HEK293 (cell line): ENCODE measurements around the gene PACSIN2.
A peak's percentile ranks its signal among the peaks of the same experiment; 100 is the strongest.

Experiments used
- CTCF ChIA-PET: fragments of 350-600 bp; formaldehyde crosslinking; extraction: SDS; loops from one replicate; lab custom pipeline; 2021; ENCODE audit warnings: antibody characterized with exemption; lab: Yijun Ruan, JAX
- POLR2A ChIA-PET: fragments of 300-600 bp; formaldehyde crosslinking; extraction: SDS; loops from one replicate; lab custom pipeline; 2020; ENCODE audit warnings: antibody characterized with exemption, inconsistent platforms; lab: Yijun Ruan, JAX
- H3K27ac ChIP-seq: fragments of 200-500 bp; sonication (Bioruptor generic); 2 replicates; pipeline ENCODE4 v1.5.1; 2014; ENCODE audit warnings: low read depth, low read length, control low read depth, inconsistent platforms; ENCODE audit errors: extremely low read depth
- H3K36me3 ChIP-seq, 2 experiments: fragments of 200-500 bp in 1 of 2; sonication (Bioruptor generic) in 1 of 2; 1 replicate in 1 of 2; 2 replicates in 1 of 2; pipeline ENCODE4 v1.5.1; 2014 to 2017; ENCODE audit warnings: inconsistent platforms in 2 of 2, low read length in 2 of 2; ENCODE audit not compliant: control insufficient read depth in 2 of 2, insufficient read depth in 1 of 2
- H3K4me1 ChIP-seq: fragments of 200-500 bp; sonication (Bioruptor generic); 2 replicates; pipeline ENCODE4 v1.5.1; 2014; ENCODE audit warnings: mild to moderate bottlenecking, low read length, inconsistent platforms; ENCODE audit not compliant: control insufficient read depth, insufficient read depth
- H3K4me3 ChIP-seq: 2 replicates; pipeline ENCODE4 v1.5.1; 2011; ENCODE audit warnings: low read depth, mild to moderate bottlenecking, control low read depth, low read length, moderate library complexity
- H3K9me3 ChIP-seq: fragments of 200-500 bp; sonication (Bioruptor generic); 2 replicates; pipeline ENCODE4 v1.5.1; 2014; ENCODE audit warnings: low read depth, low read length, inconsistent platforms; ENCODE audit not compliant: control insufficient read depth, insufficient read depth
- CTCF ChIP-seq: fragments of 450-650 bp; formaldehyde crosslinking; IDR thresholded peaks from 2 replicates; pipeline ENCODE4 v1.5.1; 2016; ENCODE audit warnings: missing biosample characterization, missing genetic modification characterization
- EGR2 ChIP-seq: fragments of 450-650 bp; formaldehyde crosslinking; IDR thresholded peaks from 2 replicates; pipeline ENCODE4 v1.5.1; 2016; ENCODE audit warnings: low read depth, missing biosample characterization, missing genetic modification characterization
- GLIS2 ChIP-seq: fragments of 450-650 bp; formaldehyde crosslinking; IDR thresholded peaks from 2 replicates; pipeline ENCODE4 v1.5.1; 2016; ENCODE audit warnings: missing biosample characterization, missing genetic modification characterization
- HOXD13 ChIP-seq: sonication (generic); formaldehyde crosslinking; IDR thresholded peaks from 2 replicates; pipeline ENCODE4 v1.8.0; 2022; ENCODE audit warnings: missing genetic modification reagents, borderline replicate concordance
- KLF17 ChIP-seq: fragments of 450-650 bp; formaldehyde crosslinking; IDR thresholded peaks from 2 replicates; pipeline ENCODE4 v1.5.1; 2016; ENCODE audit warnings: missing biosample characterization, missing genetic modification characterization
- SCRT2 ChIP-seq: fragments of 450-650 bp; formaldehyde crosslinking; IDR thresholded peaks from 2 replicates; pipeline ENCODE4 v1.5.1; 2016; ENCODE audit warnings: missing biosample characterization, missing genetic modification characterization
- SP7 ChIP-seq: fragments of 450-650 bp; formaldehyde crosslinking; IDR thresholded peaks from 2 replicates; pipeline ENCODE4 v1.5.1; 2016; ENCODE audit warnings: missing biosample characterization, missing genetic modification characterization
- ZIC2 ChIP-seq: fragments of 450-650 bp; formaldehyde crosslinking; IDR thresholded peaks from 2 replicates; pipeline ENCODE4 v1.5.1; 2016; ENCODE audit warnings: missing biosample characterization, missing genetic modification characterization
- ZNF148 ChIP-seq: fragments of 450-650 bp; formaldehyde crosslinking; IDR thresholded peaks from 2 replicates; pipeline ENCODE4 v1.5.0; 2017; ENCODE audit warnings: missing biosample characterization, missing genetic modification characterization, borderline replicate concordance
- ZNF24 ChIP-seq: fragments of 450-650 bp; formaldehyde crosslinking; IDR thresholded peaks from 2 replicates; pipeline ENCODE4 v1.5.1; 2016; ENCODE audit warnings: missing biosample characterization, missing genetic modification characterization
- ZNF324 ChIP-seq: fragments of 450-650 bp; formaldehyde crosslinking; IDR thresholded peaks from 2 replicates; pipeline ENCODE4 v1.5.1; 2016; ENCODE audit warnings: missing biosample characterization, missing genetic modification characterization
- ZNF398 ChIP-seq: fragments of 450-650 bp; formaldehyde crosslinking; IDR thresholded peaks from 2 replicates; pipeline ENCODE4 v1.5.1; 2017; ENCODE audit warnings: missing biosample characterization, missing genetic modification characterization
- ZNF549 ChIP-seq: fragments of 450-650 bp; IDR thresholded peaks from 2 replicates; pipeline ENCODE4 v1.5.1; 2018; ENCODE audit warnings: missing biosample characterization, missing genetic modification characterization, mild to moderate bottlenecking, inconsistent platforms, moderate library complexity
- ZNF610 ChIP-seq: fragments of 450-650 bp; formaldehyde crosslinking; IDR thresholded peaks from 2 replicates; pipeline ENCODE4 v1.5.1; 2016; ENCODE audit warnings: missing biosample characterization, missing genetic modification characterization, borderline replicate concordance
- ZNF623 ChIP-seq: fragments of 450-650 bp; formaldehyde crosslinking; IDR thresholded peaks from 2 replicates; pipeline ENCODE4 v1.5.1; 2016; ENCODE audit warnings: missing biosample characterization, missing genetic modification characterization
- ZNF768 ChIP-seq: fragments of 450-650 bp; formaldehyde crosslinking; IDR thresholded peaks from 2 replicates; pipeline ENCODE4 v1.5.1; 2018; ENCODE audit warnings: missing biosample characterization, mild to moderate bottlenecking, missing genetic modification characterization
- ZNF792 ChIP-seq: fragments of 450-650 bp; formaldehyde crosslinking; IDR thresholded peaks from 2 replicates; pipeline ENCODE4 v1.5.1; 2016; ENCODE audit warnings: missing biosample characterization, missing genetic modification characterization
- ZSCAN5A ChIP-seq: fragments of 450-650 bp; formaldehyde crosslinking; IDR thresholded peaks from 2 replicates; pipeline ENCODE4 v1.5.1; 2016; ENCODE audit warnings: missing biosample characterization, missing genetic modification characterization

PACSIN2 gene

GRCh38 chr22:43011079-43011478 is 3.9 kb downstream of the PACSIN2 start:
- ChIA-PET POLR2A (no interaction called here), CTCF (interaction anchor here (1.2 to 1.6 kb wide), 2 partner anchors 20 to 217 kb away, joined by 3 to 5 read pairs; no protein-coding TSS in a partner anchor)
- no peak overlapping the region for H3K27ac ChIP-seq
- no peaks in the 10 kb centered on the region for H3K9me3 ChIP-seq
- peaks cover 11% of the 10 kb centered on the region for H3K4me1 ChIP-seq
- TF ChIP-seq CTCF (no peak), SCRT2 (tag by site-specific recombination) (peak; percentile 52; the same call in 1 of the 2 replicates)
- no peak overlapping the region for H3K4me3 ChIP-seq
- H3K36me3 ChIP-seq, result no peaks in the 10 kb centered on the region

GRCh38 chr22:43009444-43009843 is 5.5 kb downstream of the PACSIN2 start:
- POLR2A ChIA-PET, result no interaction called here
- TF ChIP-seq ZIC2 (no peak), ZNF324 (tag by site-specific recombination) (no peak), SP7 (tag by site-specific recombination) (no peak), ZNF768 (tag by site-specific recombination) (no peak), ZNF610 (tag by site-specific recombination) (no peak), ZNF792 (no peak), KLF17 (tag by site-specific recombination) (no peak), ZNF549 (no peak), HOXD13 (CRISPR knock-in tag) (no peak), GLIS2 (tag by site-specific recombination) (no peak), ZSCAN5A (no peak), ZNF398 (tag by site-specific recombination) (no peak), EGR2 (tag by site-specific recombination) (no peak), ZNF24 (no peak), ZNF623 (tag by site-specific recombination) (no peak), ZNF148 (tag by site-specific recombination) (no peak)

More at GRCh38 chr22:43009444-43009843, 5.5 kb downstream of the PACSIN2 start:
- CTCF ChIA-PET, result interaction anchor here (0.6 to 1.6 kb wide), 4 partner anchors 10 to 115 kb away, joined by 3 to 5 read pairs (median 3); no protein-coding TSS in a partner anchor
- Histone ChIP-seq H3K27ac (no peak overlapping the region), H3K36me3 (no peaks in the 10 kb centered on the region), H3K4me1 (peaks cover 17% of the 10 kb centered on the region), H3K9me3 (no peaks in the 10 kb centered on the region), H3K4me3 (no peak overlapping the region)
